Hepatocyte (in vitro differentiated cells): ENCODE measurements around the gene STAB2. TPM values are rescaled to one million over a fixed set of nuclear protein-coding genes. Genes with fewer than 3 reads are reported as not detected.

ENCODE experiments used
- DNase-seq: peaks from one replicate; pipeline ENCODE4 v3.0.0-alpha.2; 2016; ENCODE audit warnings: low spot score
- H2AFZ ChIP-seq: fragments of 200-600 bp; sonication (generic); 2 replicates; pipeline ENCODE4 v1.6.0; 2016; ENCODE audit warnings: antibody characterized with exemption, mild to moderate bottlenecking
- H3K27ac ChIP-seq: fragments of 200-600 bp; sonication (generic); 2 replicates; pipeline ENCODE4 v1.5.1; 2016; ENCODE audit warnings: mild to moderate bottlenecking
- H3K27me3 ChIP-seq: fragments of 200-600 bp; sonication (generic); 2 replicates; pipeline ENCODE4 v1.6.1; 2016
- H3K36me3 ChIP-seq: fragments of 200-600 bp; sonication (generic); replicated peaks from 2 replicates; pipeline ENCODE4 v1.5.1; 2016; ENCODE audit warnings: low read depth; ENCODE audit not compliant: insufficient read depth
- H3K4me1 ChIP-seq: fragments of 200-600 bp; sonication (generic); 2 replicates; pipeline ENCODE4 v1.5.1; 2016; ENCODE audit warnings: mild to moderate bottlenecking, moderate library complexity; ENCODE audit not compliant: insufficient read depth
- H3K4me2 ChIP-seq: fragments of 200-600 bp; sonication (generic); 2 replicates; pipeline ENCODE4 v1.6.0; 2016
- H3K4me3 ChIP-seq: fragments of 200-600 bp; sonication (generic); 2 replicates; pipeline ENCODE4 v1.5.1; 2016; ENCODE audit warnings: mild to moderate bottlenecking
- H3K79me2 ChIP-seq: fragments of 200-600 bp; sonication (generic); 2 replicates; pipeline ENCODE4 v1.6.0; 2017; ENCODE audit warnings: mild to moderate bottlenecking
- H3K9me2 ChIP-seq: fragments of 200-600 bp; sonication (generic); replicated peaks from 2 replicates; pipeline ENCODE4 v1.6.0; 2017; ENCODE audit warnings: mild to moderate bottlenecking; ENCODE audit not compliant: insufficient read depth
- H3K9me3 ChIP-seq: fragments of 200-600 bp; sonication (generic); 2 replicates; pipeline ENCODE4 v1.5.1; 2016; ENCODE audit warnings: low read depth, mild to moderate bottlenecking
- H4K20me1 ChIP-seq: fragments of 200-600 bp; sonication (generic); 2 replicates; pipeline ENCODE4 v1.6.0; 2016; ENCODE audit warnings: mild to moderate bottlenecking; ENCODE audit not compliant: insufficient read depth, poor library complexity, severe bottlenecking
- CTCF ChIP-seq: fragments of 200-600 bp; sonication (generic); IDR thresholded peaks from 2 replicates; pipeline ENCODE4 v1.5.1; 2016; ENCODE audit warnings: antibody characterized with exemption, mild to moderate bottlenecking; ENCODE audit not compliant: poor library complexity
- EZH2 ChIP-seq: fragments of 200-600 bp; sonication (generic); IDR thresholded peaks from 2 replicates; pipeline ENCODE4 v1.6.1; 2016; ENCODE audit warnings: antibody characterized with exemption, mild to moderate bottlenecking, borderline replicate concordance
- EZH2phosphoT487 ChIP-seq: fragments of 200-600 bp; sonication (generic); IDR thresholded peaks from one replicate; pipeline ENCODE4 v1.6.1; 2018; ENCODE audit warnings: antibody characterized with exemption, mild to moderate bottlenecking, low read depth, moderate library complexity; ENCODE audit not compliant: unreplicated experiment, severe bottlenecking
- WGBS: methylation state at CpG from one replicate; pipeline ENCODE4 v1.1.6; 2016; ENCODE audit warnings: low lambda C conversion rate; ENCODE audit errors: missing lambda C conversion rate; 5-methylcytosine and 5-hydroxymethylcytosine counted together
- polyA plus RNA-seq: library from polyadenylated mRNA; unstranded; fragments of >200 nt; fragmentation: Nextera tagmentation; extraction: Ambion mirVana; gene quantifications from 2 replicates; pipeline ENCODE4 v1.2.1, GENCODE V29; 2016
- total RNA-seq: library from RNA; depleted of rRNA; stranded (reverse); fragments of >200 nt; gene quantifications from 2 replicates; pipeline ENCODE4 v1.2.3, GENCODE V29; 2014

The STAB2 gene
- total and polyA plus RNA-seq, 2 experiments from 2014 or later = not detected

- no peaks in the 10 kb centered on the region for H3K36me3 ChIP-seq
- H3K4me3 ChIP-seq = no peak overlapping the region
- no peak overlapping the region for H3K4me2 ChIP-seq
- WGBS = 91% methylated on average over 1 of the region's 1 CpG
- H4K20me1 ChIP-seq = no peaks in the 10 kb centered on the region
- TF ChIP-seq EZH2phosphoT487 (no peak), EZH2 (no peak), CTCF (no peak)
- no peak overlapping the region for H2AFZ ChIP-seq
- no peaks in the 10 kb centered on the region for H3K79me2 ChIP-seq
- peaks cover 35% of the 10 kb centered on the region for H3K4me1 ChIP-seq
- H3K9me3 ChIP-seq = no peaks in the 10 kb centered on the region
- no peaks in the 10 kb centered on the region for H3K9me2 ChIP-seq
- no peak overlapping the region for H3K27ac ChIP-seq
- H3K27me3 ChIP-seq = no peaks in the 10 kb centered on the region
- DNase-seq = no peak
Measured at GRCh38 chr12:103802586-103802886, 215.5 kb downstream of the STAB2 start.

DNA sequence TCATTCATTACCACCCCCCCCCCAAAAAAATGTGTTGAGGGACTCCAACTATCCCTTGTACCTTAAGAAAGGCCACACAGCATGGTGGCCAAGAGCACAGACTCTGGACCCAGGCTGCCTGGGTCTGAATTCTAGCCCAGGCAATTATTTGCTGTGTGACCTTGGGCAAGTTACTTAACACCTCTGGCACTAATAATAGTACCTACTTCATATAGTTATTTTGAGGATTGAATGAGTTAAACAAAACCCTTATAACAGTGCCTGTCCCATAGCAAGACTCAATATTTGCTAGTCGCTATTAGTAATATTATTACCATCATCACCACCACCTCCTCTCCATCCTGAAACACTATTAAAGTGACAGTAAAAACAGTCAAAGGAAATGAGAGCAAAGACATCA, 216.8 kb downstream of the STAB2 start:
- Histone ChIP-seq H3K36me3 (no peaks in the 10 kb centered on the region), H3K4me2 (no peak overlapping the region), H3K4me1 (peaks cover 34% of the 10 kb centered on the region), H3K9me3 (no peaks in the 10 kb centered on the region), H3K79me2 (no peaks in the 10 kb centered on the region), H3K27ac (no peak overlapping the region), H4K20me1 (no peaks in the 10 kb centered on the region), H3K9me2 (no peaks in the 10 kb centered on the region), H2AFZ (no peak overlapping the region), H3K4me3 (no peak overlapping the region), H3K27me3 (no peaks in the 10 kb centered on the region)
- WGBS = 94% methylated on average over 1 of the region's 1 CpG
- TF ChIP-seq CTCF (no peak), EZH2phosphoT487 (no peak), EZH2 (no peak)
- DNase-seq = no peak

DNA sequence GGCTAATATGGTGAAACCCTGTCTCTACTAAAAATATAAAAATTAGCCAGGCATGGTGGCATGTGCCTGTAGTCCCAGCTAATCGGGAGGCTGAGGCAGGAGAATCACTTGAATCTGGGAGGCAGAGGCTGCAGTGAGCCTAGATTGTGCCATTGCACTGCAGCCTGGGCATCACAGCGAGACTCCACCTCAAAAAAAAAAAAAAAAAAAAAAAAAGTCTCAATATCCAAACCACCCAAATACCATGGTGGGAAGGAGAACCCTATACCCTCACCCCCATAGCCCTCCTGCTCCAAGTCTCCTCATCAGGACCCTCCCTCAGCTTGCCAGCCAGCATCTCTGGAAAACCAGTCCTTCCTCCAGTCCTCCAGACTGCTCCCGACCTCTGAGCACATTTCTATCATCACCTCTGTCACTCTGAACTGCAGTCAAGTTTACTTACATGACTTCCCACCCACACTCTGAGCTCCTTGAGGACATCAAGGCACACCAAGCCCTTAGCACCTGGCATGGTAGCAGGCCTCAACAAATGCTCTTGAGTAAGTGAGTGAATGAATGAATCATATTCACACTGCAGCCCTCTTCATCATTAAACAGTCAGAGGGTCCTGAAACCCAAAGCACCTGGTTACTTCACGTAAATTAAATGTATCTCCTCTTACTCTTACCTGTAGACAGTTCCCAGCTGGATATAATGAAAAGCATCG, 218.7 kb downstream of the STAB2 start:
- Histone ChIP-seq H3K4me3 (no peak overlapping the region), H3K9me2 (no peaks in the 10 kb centered on the region), H3K27me3 (no peaks in the 10 kb centered on the region), H2AFZ (no peak overlapping the region), H3K4me1 (peaks cover 15% of the 10 kb centered on the region), H4K20me1 (no peaks in the 10 kb centered on the region), H3K27ac (peak overlapping the region; percentile 8), H3K4me2 (no peak overlapping the region), H3K79me2 (no peaks in the 10 kb centered on the region), H3K36me3 (no peaks in the 10 kb centered on the region), H3K9me3 (no peaks in the 10 kb centered on the region)
- no peak for TF ChIP-seq EZH2phosphoT487
- TF ChIP-seq CTCF = no peak
- TF ChIP-seq EZH2 = no peak
- no peak for DNase-seq
- 85% methylated on average over 4 of the region's 5 CpGs for WGBS
